ENCODE data around the gene MSMO1. TPM values are rescaled to one million over a fixed set of nuclear protein-coding genes. Genes with fewer than 3 reads are reported as not detected.

The MSMO1 gene
- 10 to 100 TPM; 11.9 to 68.8 (median 22.0) TPM for total RNA-seq

GRCh38 chr4:165327211-165328100 is at the start of gene MSMO1:
Gene MSMO1, plus strand, starts transcription at chr4:165327669. Its CDS starts 5,702 bp downstream, at chr4:165333371.
- TF ChIP-seq, protein P1, sequence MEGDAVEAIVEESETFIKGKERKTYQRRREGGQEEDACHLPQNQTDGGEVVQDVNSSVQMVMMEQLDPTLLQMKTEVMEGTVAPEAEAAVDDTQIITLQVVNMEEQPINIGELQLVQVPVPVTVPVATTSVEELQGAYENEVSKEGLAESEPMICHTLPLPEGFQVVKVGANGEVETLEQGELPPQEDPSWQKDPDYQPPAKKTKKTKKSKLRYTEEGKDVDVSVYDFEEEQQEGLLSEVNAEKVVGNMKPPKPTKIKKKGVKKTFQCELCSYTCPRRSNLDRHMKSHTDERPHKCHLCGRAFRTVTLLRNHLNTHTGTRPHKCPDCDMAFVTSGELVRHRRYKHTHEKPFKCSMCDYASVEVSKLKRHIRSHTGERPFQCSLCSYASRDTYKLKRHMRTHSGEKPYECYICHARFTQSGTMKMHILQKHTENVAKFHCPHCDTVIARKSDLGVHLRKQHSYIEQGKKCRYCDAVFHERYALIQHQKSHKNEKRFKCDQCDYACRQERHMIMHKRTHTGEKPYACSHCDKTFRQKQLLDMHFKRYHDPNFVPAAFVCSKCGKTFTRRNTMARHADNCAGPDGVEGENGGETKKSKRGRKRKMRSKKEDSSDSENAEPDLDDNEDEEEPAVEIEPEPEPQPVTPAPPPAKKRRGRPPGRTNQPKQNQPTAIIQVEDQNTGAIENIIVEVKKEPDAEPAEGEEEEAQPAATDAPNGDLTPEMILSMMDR (IDR thresholded peaks at IDR 0.05; ENCODE audit: low read depth) = no peak

DNA sequence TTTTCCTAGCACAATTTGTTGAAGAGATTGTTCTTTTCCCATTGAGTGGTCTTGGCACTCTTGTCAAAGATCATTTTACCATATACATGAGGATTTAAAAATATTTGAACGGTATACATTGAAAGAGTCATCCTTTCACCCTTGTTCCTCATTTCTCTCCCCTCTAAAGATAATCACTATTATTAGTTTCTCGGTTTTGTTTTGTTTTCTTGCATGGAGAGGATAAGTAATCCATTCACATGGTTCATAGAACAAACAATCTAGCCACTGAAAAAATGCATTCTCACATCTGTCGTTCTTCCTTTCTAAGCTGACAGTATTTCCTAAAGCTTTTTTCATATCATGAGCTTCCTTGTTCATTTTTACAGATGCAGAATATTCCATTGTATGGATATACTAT is 39.2 kb upstream of the MSMO1 start:
- TF ChIP-seq, protein P1 (IDR thresholded peaks at IDR 0.05; ENCODE audit: low read depth) = no peak

- TF ChIP-seq, protein P1 (IDR thresholded peaks at IDR 0.05; ENCODE audit: low read depth) = no peak
Observed at GRCh38 chr4:165288639-165289422, 38.6 kb upstream of the MSMO1 start.

DNA sequence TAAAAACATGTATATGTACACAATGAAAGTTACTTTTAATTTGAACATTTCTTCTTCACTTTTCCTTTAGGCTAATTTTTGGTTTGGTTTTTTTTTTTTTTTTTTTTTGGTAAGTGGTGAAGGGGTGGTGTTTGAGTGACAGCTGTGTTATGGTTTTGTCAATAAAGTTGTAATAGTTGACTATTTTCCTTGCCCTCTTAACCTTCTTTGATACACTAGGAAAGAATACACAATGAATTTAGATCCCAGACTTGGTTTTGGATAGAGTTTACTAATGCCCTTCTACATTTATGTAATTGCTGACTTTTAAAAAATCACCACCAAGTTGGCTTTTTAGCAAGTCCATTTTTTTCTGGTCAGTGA is 38.1 kb upstream of the MSMO1 start:
- TF ChIP-seq, protein P1 (IDR thresholded peaks at IDR 0.05; ENCODE audit: low read depth) = no peak

GRCh38 chr4:165293061-165293460 is 34.4 kb upstream of the MSMO1 start:
- TF ChIP-seq, protein P1 (IDR thresholded peaks at IDR 0.05; ENCODE audit: low read depth) = no peak

GRCh38 chr4:165293927-165294649 is 33.4 kb upstream of the MSMO1 start:
- TF ChIP-seq, protein P1 (IDR thresholded peaks at IDR 0.05; ENCODE audit: low read depth) = no peak
